Testis (tissue), 2 donors: ENCODE data around the gene TUNAR.

Source experiments
- POLR2A ChIP-seq: fragments of 450-650 bp; IDR thresholded peaks from one replicate; pipeline ENCODE4 v1.6.1; 2017; ENCODE audit warnings: antibody characterized with exemption, mild to moderate bottlenecking, moderate library complexity
- TF ChIP-seq, protein P1 (sequence below), 3 experiments: fragments of 450-650 bp in 2 of 3; fragments of 200-600 bp in 1 of 3; sonication (generic) in 1 of 3; IDR thresholded peaks; one replicate each; pipeline ENCODE4 v1.5.1; 2016 to 2019; ENCODE audit warnings: antibody characterized with exemption in 3 of 3, mild to moderate bottlenecking in 2 of 3, moderate library complexity in 1 of 3

GRCh38 chr14:95897280-95897679 lies 20.6 kb downstream of the TUNAR start:
- TF ChIP-seq, protein P1, sequence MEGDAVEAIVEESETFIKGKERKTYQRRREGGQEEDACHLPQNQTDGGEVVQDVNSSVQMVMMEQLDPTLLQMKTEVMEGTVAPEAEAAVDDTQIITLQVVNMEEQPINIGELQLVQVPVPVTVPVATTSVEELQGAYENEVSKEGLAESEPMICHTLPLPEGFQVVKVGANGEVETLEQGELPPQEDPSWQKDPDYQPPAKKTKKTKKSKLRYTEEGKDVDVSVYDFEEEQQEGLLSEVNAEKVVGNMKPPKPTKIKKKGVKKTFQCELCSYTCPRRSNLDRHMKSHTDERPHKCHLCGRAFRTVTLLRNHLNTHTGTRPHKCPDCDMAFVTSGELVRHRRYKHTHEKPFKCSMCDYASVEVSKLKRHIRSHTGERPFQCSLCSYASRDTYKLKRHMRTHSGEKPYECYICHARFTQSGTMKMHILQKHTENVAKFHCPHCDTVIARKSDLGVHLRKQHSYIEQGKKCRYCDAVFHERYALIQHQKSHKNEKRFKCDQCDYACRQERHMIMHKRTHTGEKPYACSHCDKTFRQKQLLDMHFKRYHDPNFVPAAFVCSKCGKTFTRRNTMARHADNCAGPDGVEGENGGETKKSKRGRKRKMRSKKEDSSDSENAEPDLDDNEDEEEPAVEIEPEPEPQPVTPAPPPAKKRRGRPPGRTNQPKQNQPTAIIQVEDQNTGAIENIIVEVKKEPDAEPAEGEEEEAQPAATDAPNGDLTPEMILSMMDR (IDR thresholded peaks at IDR 0.05), result no peak
- no peak for TF ChIP-seq POLR2A
